ENCODE data around the gene AQP12A.
"Not testable (repeated sequence)": the region's sequence is repeated elsewhere in the genome, so short reads cannot be mapped to it uniquely, and the experiment has no call there.

DNA sequence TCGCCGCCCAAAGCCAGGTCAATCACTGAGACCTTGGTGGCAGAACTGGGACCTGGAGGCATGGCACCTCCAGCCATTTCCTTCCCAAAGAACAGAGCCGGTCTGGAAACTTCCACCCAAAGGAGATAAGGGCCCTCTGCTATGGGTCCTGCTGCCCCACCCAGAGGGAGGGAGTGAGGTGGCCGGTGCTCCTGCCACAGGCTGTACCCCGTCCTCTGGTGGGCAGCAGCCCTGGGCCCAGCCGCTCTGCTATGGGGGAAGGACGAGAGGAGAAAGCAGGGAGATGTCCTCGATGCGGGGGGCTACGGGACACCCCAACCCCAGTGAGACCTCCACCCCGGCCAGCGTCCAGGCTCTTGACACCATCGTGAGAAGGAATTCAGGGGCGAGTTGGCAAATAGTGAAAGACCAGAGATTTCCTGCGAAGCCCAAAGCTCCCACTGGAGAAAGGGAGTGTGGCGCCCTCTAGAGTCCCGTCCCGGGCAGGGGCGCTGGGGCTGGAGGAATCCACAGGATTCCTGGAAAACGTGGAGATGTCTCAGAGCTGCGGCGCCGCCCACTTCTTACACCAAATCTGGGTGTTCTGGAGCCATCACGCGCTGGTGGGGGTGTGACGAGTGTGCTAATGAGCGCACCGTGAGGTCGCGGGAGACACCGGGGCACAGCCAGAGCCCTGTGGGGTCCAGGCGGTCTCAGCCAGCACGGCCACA, 7.3 kb downstream of the AQP12A start:
- not testable (repeated sequence) for TF ChIP-seq CTCF (conservative IDR thresholded peaks at IDR 0.05; ENCODE audit: low read depth, low read length); EZH2 (IDR thresholded peaks at IDR 0.05; ENCODE audit: low read length, unreplicated experiment)
